ACHN (cell line): ENCODE results near the gene LAYN.

ENCODE experiments used
- DNase-seq: peaks from one replicate; pipeline ENCODE4 v3.0.0-alpha.2; 2015
- in situ Hi-C: cut with HindIII; loops from 2 replicates; pipeline ENCODE4 v1.10.0; 2017; ENCODE audit warnings: low sequenced_read_pairs, low pct_ligation_motif_present, low pct_unique_long_range_greater_than_20kb

Gene LAYN

GRCh38 chr11:111607751-111608150 lies 67.2 kb downstream of the LAYN start:
- DNase-seq: no peak
- in situ Hi-C loops: no loop called here
